ENCODE results near the gene VPS39. TPM values are rescaled to one million over a fixed set of nuclear protein-coding genes. Genes with fewer than 3 reads are reported as not detected.

Gene VPS39
- total RNA-seq, 1 experiment from 2014 or later, result 55.2 TPM

DNA sequence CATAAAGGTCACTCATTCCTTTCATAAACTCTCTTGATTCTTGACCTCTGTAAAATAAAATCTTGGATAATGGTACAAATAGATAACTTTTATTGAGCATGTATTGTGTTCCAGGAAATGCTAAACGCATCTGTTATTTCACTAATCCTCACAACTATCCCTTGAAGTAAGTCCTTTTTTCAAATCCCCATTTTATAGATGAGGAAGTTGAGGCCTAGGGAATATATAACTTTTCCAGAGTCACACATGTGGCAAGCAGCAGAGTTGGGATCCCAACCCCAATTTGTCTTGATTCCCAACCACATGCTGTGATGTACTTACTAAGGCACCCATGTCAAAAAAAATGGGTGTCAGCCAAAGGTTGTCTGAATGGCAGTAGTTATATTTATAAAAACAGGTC lies 6.3 kb downstream of the VPS39 start:
- Histone ChIP-seq H3K27ac (ENCODE audit: low read length) (no peak overlapping the region), H3K4me3 (ENCODE audit: low read depth in 2 of 2, low read length in 2 of 2) (no peak overlapping the region), H3K9me3 (ENCODE audit: control insufficient read depth, insufficient read depth, low read depth, low read length) (no peaks in the 10 kb centered on the region), H3K36me3 (ENCODE audit: control insufficient read depth, insufficient read depth, low read length) (0 out of 2 replicates have a peak, but pooled peaks cover 3% of the 10 kb centered on the region), H3K27me3 (ENCODE audit: control insufficient read depth, insufficient read depth, low read length) (no peaks in the 10 kb centered on the region), H3K4me1 (ENCODE audit: control insufficient read depth, insufficient read depth, low read length) (no peaks in the 10 kb centered on the region; the same call in none of the 2 replicates)
- intact Hi-C loops (cut with micrococcal nuclease; ENCODE audit: unreplicated experiment), result no loop called here
- in situ Hi-C loops (cut with HindIII; ENCODE audit: low pct_unique_long_range_greater_than_20kb, low sequenced_read_pairs), result no loop called here
- ATAC-seq, result no peak
- no peak for DNase-seq (ENCODE audit: low read depth, low spot score)
- TF ChIP-seq, protein P1, sequence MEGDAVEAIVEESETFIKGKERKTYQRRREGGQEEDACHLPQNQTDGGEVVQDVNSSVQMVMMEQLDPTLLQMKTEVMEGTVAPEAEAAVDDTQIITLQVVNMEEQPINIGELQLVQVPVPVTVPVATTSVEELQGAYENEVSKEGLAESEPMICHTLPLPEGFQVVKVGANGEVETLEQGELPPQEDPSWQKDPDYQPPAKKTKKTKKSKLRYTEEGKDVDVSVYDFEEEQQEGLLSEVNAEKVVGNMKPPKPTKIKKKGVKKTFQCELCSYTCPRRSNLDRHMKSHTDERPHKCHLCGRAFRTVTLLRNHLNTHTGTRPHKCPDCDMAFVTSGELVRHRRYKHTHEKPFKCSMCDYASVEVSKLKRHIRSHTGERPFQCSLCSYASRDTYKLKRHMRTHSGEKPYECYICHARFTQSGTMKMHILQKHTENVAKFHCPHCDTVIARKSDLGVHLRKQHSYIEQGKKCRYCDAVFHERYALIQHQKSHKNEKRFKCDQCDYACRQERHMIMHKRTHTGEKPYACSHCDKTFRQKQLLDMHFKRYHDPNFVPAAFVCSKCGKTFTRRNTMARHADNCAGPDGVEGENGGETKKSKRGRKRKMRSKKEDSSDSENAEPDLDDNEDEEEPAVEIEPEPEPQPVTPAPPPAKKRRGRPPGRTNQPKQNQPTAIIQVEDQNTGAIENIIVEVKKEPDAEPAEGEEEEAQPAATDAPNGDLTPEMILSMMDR (IDR thresholded peaks at IDR 0.05), result no peak
- TF ChIP-seq, protein P2, sequence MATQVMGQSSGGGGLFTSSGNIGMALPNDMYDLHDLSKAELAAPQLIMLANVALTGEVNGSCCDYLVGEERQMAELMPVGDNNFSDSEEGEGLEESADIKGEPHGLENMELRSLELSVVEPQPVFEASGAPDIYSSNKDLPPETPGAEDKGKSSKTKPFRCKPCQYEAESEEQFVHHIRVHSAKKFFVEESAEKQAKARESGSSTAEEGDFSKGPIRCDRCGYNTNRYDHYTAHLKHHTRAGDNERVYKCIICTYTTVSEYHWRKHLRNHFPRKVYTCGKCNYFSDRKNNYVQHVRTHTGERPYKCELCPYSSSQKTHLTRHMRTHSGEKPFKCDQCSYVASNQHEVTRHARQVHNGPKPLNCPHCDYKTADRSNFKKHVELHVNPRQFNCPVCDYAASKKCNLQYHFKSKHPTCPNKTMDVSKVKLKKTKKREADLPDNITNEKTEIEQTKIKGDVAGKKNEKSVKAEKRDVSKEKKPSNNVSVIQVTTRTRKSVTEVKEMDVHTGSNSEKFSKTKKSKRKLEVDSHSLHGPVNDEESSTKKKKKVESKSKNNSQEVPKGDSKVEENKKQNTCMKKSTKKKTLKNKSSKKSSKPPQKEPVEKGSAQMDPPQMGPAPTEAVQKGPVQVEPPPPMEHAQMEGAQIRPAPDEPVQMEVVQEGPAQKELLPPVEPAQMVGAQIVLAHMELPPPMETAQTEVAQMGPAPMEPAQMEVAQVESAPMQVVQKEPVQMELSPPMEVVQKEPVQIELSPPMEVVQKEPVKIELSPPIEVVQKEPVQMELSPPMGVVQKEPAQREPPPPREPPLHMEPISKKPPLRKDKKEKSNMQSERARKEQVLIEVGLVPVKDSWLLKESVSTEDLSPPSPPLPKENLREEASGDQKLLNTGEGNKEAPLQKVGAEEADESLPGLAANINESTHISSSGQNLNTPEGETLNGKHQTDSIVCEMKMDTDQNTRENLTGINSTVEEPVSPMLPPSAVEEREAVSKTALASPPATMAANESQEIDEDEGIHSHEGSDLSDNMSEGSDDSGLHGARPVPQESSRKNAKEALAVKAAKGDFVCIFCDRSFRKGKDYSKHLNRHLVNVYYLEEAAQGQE (IDR thresholded peaks at IDR 0.05; ENCODE audit: insufficient read depth in 1 of 2, low read depth in 2 of 2, low read length in 1 of 2), result no peak
- no peak for TF ChIP-seq POLR2AphosphoS5 (IDR thresholded peaks at IDR 0.05; ENCODE audit: low read depth, low read length)
- CTCF ChIA-PET, result no interaction called here
- no TSS peak for BruUV-seq (replicated peaks)
- POLR2A ChIA-PET, result no interaction called here

DNA sequence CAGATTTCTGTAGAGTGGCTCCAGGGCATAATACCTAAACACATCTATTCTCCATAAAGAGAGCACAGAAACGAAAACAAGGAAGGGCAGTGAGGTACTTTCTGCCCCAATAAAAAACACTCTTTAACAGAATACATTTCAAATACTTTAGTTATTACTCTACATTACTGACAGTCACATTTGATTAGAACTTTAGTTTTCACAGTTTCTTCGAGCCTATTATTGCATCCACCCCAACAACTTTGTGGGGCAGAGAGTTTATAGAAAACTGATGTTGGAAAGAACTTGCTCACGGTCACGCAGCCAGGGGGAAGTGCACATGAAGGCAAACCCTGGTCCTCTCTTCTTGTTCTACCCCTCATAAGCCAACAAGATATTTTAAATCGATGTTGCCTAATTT lies 9.0 kb downstream of the VPS39 start:
- no peak overlapping the region for H3K27ac ChIP-seq (ENCODE audit: low read length)
- H3K4me1 ChIP-seq (ENCODE audit: control insufficient read depth, insufficient read depth, low read length), result no peaks in the 10 kb centered on the region
- ATAC-seq, result no peak
- intact Hi-C loops (cut with micrococcal nuclease; ENCODE audit: unreplicated experiment), result no loop called here
- ChIA-PET CTCF (no interaction called here), POLR2A (interaction anchor here (0.6 kb wide), 1 partner anchor 9 kb away, joined by 3 read pairs; the partner anchor contains the start of gene VPS39)
- H3K36me3 ChIP-seq (ENCODE audit: control insufficient read depth, insufficient read depth, low read length), result 0 out of 2 replicates have a peak, but pooled peaks cover 3% of the 10 kb centered on the region
- no peak for TF ChIP-seq POLR2AphosphoS5 (IDR thresholded peaks at IDR 0.05; ENCODE audit: low read depth, low read length)
- TF ChIP-seq TCF7L2 (IDR thresholded peaks at IDR 0.05; ENCODE audit: low read depth, low read length), result no peak
- TF ChIP-seq, protein P2 (IDR thresholded peaks at IDR 0.05; ENCODE audit: insufficient read depth in 1 of 2, low read depth in 2 of 2, low read length in 1 of 2), result no peak
- TF ChIP-seq, protein P1 (IDR thresholded peaks at IDR 0.05), result no peak
- TF ChIP-seq SIN3A (IDR thresholded peaks at IDR 0.05; ENCODE audit: borderline replicate concordance, insufficient read depth, low read depth, low read length), result no peak
- H3K9me3 ChIP-seq (ENCODE audit: control insufficient read depth, insufficient read depth, low read depth, low read length), result no peaks in the 10 kb centered on the region
- BruUV-seq (replicated peaks), result TSS peak; percentile 15
- in situ Hi-C loops (cut with HindIII; ENCODE audit: low pct_unique_long_range_greater_than_20kb, low sequenced_read_pairs), result no loop called here
- H3K27me3 ChIP-seq (ENCODE audit: control insufficient read depth, insufficient read depth, low read length), result no peaks in the 10 kb centered on the region
- DNase-seq (ENCODE audit: low read depth, low spot score), result no peak
- no peak overlapping the region for H3K4me3 ChIP-seq (ENCODE audit: low read depth in 2 of 2, low read length in 2 of 2)

Measured in Panc1 (cell line).